DMS79 treated with DMSO at 0.1 percent for 48 hours (cell line): Measurements from ENCODE around the gene FCN1.

Experiments
- DNase-seq: peaks from one replicate; lab custom pipeline; 2025; lab: John Stamatoyannopoulos, UW

Gene FCN1

GRCh38 chr9:134937164-134937555, 19.4 kb upstream of the FCN1 start:
- no peak for DNase-seq

- no peak for DNase-seq
Observed at GRCh38 chr9:134936346-134937163, 18.8 kb upstream of the FCN1 start.

GRCh38 chr9:134935701-134936345, 18.1 kb upstream of the FCN1 start:
- DNase-seq = no peak

- DNase-seq = no peak
Observed at GRCh38 chr9:134935056-134935640, 17.4 kb upstream of the FCN1 start.

- DNase-seq = no peak
Observed at GRCh38 chr9:134933076-134933659, 15.5 kb upstream of the FCN1 start.

- DNase-seq = no peak
Observed at GRCh38 chr9:134932606-134933005, 14.9 kb upstream of the FCN1 start.

GRCh38 chr9:134932171-134932570, 14.5 kb upstream of the FCN1 start:
- DNase-seq = no peak

- no peak for DNase-seq
Observed at GRCh38 chr9:134930398-134930797, 12.7 kb upstream of the FCN1 start.

GRCh38 chr9:134929193-134930158, 11.8 kb upstream of the FCN1 start:
- no peak for DNase-seq

- no peak for DNase-seq
Observed at GRCh38 chr9:134928436-134929192, 10.9 kb upstream of the FCN1 start.

- no peak for DNase-seq
Observed at GRCh38 chr9:134925011-134925511, 7.3 kb upstream of the FCN1 start.

GRCh38 chr9:134923466-134923865, 5.8 kb upstream of the FCN1 start:
- DNase-seq = no peak

GRCh38 chr9:134922932-134923240, 5.2 kb upstream of the FCN1 start:
- DNase-seq = no peak

GRCh38 chr9:134922066-134922931, 4.6 kb upstream of the FCN1 start:
- DNase-seq = no peak

- no peak for DNase-seq
Observed at GRCh38 chr9:134919303-134919702, 1.6 kb upstream of the FCN1 start.

GRCh38 chr9:134918646-134919045, 934 bp upstream of the FCN1 start:
- DNase-seq = no peak

GRCh38 chr9:134916161-134916665, 1.5 kb downstream of the FCN1 start:
- DNase-seq = no peak

GRCh38 chr9:134915046-134915985, 2.4 kb downstream of the FCN1 start:
- no peak for DNase-seq

- DNase-seq = no peak
Observed at GRCh38 chr9:134914501-134914834, 3.2 kb downstream of the FCN1 start.
